ENCODE data around the gene BANK1. TPM values are rescaled to one million over a fixed set of nuclear protein-coding genes. Genes with fewer than 3 reads are reported as not detected.

The BANK1 gene
- total and polyA plus RNA-seq, 12 donors, result 0.08 to 1.1 (median 0.35) TPM; not detected in 3

- no peak for DNase-seq
- no peak overlapping the region for H3K27ac ChIP-seq
- no peaks in the 10 kb centered on the region for H3K36me3 ChIP-seq
- H3K4me1 ChIP-seq, result no peaks in the 10 kb centered on the region
- TF ChIP-seq, protein P1, sequence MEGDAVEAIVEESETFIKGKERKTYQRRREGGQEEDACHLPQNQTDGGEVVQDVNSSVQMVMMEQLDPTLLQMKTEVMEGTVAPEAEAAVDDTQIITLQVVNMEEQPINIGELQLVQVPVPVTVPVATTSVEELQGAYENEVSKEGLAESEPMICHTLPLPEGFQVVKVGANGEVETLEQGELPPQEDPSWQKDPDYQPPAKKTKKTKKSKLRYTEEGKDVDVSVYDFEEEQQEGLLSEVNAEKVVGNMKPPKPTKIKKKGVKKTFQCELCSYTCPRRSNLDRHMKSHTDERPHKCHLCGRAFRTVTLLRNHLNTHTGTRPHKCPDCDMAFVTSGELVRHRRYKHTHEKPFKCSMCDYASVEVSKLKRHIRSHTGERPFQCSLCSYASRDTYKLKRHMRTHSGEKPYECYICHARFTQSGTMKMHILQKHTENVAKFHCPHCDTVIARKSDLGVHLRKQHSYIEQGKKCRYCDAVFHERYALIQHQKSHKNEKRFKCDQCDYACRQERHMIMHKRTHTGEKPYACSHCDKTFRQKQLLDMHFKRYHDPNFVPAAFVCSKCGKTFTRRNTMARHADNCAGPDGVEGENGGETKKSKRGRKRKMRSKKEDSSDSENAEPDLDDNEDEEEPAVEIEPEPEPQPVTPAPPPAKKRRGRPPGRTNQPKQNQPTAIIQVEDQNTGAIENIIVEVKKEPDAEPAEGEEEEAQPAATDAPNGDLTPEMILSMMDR (IDR thresholded peaks at IDR 0.05), result no peak
- H3K9me3 ChIP-seq, result peaks cover 0 to 40% (median 28%) of the 10 kb centered on the region in 11 donors
- no peak for ATAC-seq
- H3K27me3 ChIP-seq, result no peaks in the 10 kb centered on the region
- H3K4me3 ChIP-seq, result no peak overlapping the region
- intact Hi-C loops (cut with DNase I), result no loop called here
- WGBS, 2 donors, result 53 to 54% methylated on average over 3 of the region's 3 CpGs
These were observed 312.8 kb downstream of the BANK1 start for GRCh38 chr4:102103368-102103767.

DNA sequence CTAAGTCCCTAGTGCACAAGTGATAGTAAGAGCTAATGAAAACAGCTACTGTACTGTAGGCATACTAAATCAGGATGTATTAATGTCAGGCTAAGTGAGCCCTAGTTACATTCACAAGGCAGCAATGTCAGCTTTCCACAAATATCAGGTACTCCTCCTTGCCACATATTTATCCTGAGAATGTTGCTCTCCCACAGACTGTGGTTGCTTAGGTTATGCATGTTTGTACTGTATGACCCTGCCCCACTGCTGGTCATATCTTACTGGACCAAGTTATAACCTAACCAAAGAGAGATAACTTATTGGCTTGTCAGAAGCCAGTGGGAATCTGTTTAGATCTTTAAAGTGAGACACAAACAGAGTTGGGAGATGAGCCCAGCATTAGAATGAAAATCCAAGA is 313.7 kb downstream of the BANK1 start:
- H3K4me3 ChIP-seq, result no peak overlapping the region
- no peak for DNase-seq
- H3K36me3 ChIP-seq, result no peaks in the 10 kb centered on the region
- no peak for ATAC-seq
- H3K27me3 ChIP-seq, result no peaks in the 10 kb centered on the region
- TF ChIP-seq, protein P1 (IDR thresholded peaks at IDR 0.05), result no peak
- H3K9me3 ChIP-seq, result peaks cover 0 to 45% (median 28%) of the 10 kb centered on the region in 11 donors
- no peaks in the 10 kb centered on the region for H3K4me1 ChIP-seq
- no peak overlapping the region for H3K27ac ChIP-seq
- intact Hi-C loops (cut with DNase I), result no loop called here

- Histone ChIP-seq H3K27me3 (no peaks in the 10 kb centered on the region), H3K9me3 (peaks cover 0 to 50% (median 28%) of the 10 kb centered on the region in 11 donors), H3K27ac (no peak overlapping the region), H3K4me1 (no peaks in the 10 kb centered on the region), H3K36me3 (no peaks in the 10 kb centered on the region), H3K4me3 (no peak overlapping the region)
- no peak for ATAC-seq
- 44 to 65% methylated on average over 1 of the region's 1 CpG for WGBS, 2 donors
- TF ChIP-seq, protein P1 (IDR thresholded peaks at IDR 0.05), result no peak
- intact Hi-C loops (cut with DNase I), result no loop called here
- no peak for DNase-seq
These were observed 315.5 kb downstream of the BANK1 start for GRCh38 chr4:102105983-102106382.

- H3K4me1 ChIP-seq, result no peaks in the 10 kb centered on the region
- no peak overlapping the region for H3K4me3 ChIP-seq
- TF ChIP-seq, protein P1 (IDR thresholded peaks at IDR 0.05), result no peak
- WGBS, 2 donors, result 64 to 67% methylated on average over 3 of the region's 3 CpGs
- no peaks in the 10 kb centered on the region for H3K36me3 ChIP-seq
- H3K27me3 ChIP-seq, result no peaks in the 10 kb centered on the region
- no peak for ATAC-seq
- intact Hi-C loops (cut with DNase I), result no loop called here
- H3K9me3 ChIP-seq, result peaks cover 0 to 16% (median 0%) of the 10 kb centered on the region in 11 donors
- no peak for DNase-seq
- no peak overlapping the region for H3K27ac ChIP-seq
These were observed 323.6 kb downstream of the BANK1 start for GRCh38 chr4:102114118-102114630.
